Glutamatergic neuron (in vitro differentiated cells): Measurements from ENCODE around the gene CCHCR1. TPM values are rescaled to one million over a fixed set of nuclear protein-coding genes. Genes with fewer than 3 reads are reported as not detected.

ENCODE experiments used
- total RNA-seq: library from RNA; stranded (reverse); fragmentation: NEBNext Ultra II Directional; extraction: Animal tissue kit (Norgen Biotek cat#: 25700); gene quantifications from one replicate; pipeline ENCODE4 v1.2.1, GENCODE V29; 2021; ENCODE audit not compliant: unreplicated experiment

CCHCR1 gene
- total RNA-seq, 1 donor from 2014 or later, result 28.7 TPM

Other genes with a start within 250 kb of the CCHCR1 start
- 67.2 TPM for gene GTF2H4, start 249.6 kb downstream of the CCHCR1 start, total RNA-seq
- gene VARS2, start 243.6 kb downstream of the CCHCR1 start, total RNA-seq, result 47.0 TPM
- not detected for gene SFTA2, start 225.6 kb downstream of the CCHCR1 start, total RNA-seq
- not detected for gene MUCL3, start 216.8 kb downstream of the CCHCR1 start, total RNA-seq
- not detected for gene MUC21, start 174.1 kb downstream of the CCHCR1 start, total RNA-seq
- gene MUC22, start 147.3 kb downstream of the CCHCR1 start, total RNA-seq, result not detected
- gene C6orf15, start 45.2 kb downstream of the CCHCR1 start, total RNA-seq, result not detected
- gene PSORS1C1, start 43.0 kb downstream of the CCHCR1 start, total RNA-seq, result not detected
- not detected for gene CDSN, start 37.4 kb downstream of the CCHCR1 start, total RNA-seq
- 0.49 TPM for gene PSORS1C2, start 18.7 kb downstream of the CCHCR1 start, total RNA-seq
- 5.8 TPM for gene TCF19, start 787 bp upstream of the CCHCR1 start, total RNA-seq
- gene POU5F1, start 12.9 kb upstream of the CCHCR1 start, total RNA-seq, result 48.8 TPM
- 13.7 TPM for gene HLA-C, start 114.3 kb upstream of the CCHCR1 start, total RNA-seq
- 11.4 TPM for gene HLA-B, start 199.4 kb upstream of the CCHCR1 start, total RNA-seq
- 0.42 TPM for gene MICA, start 245.8 kb upstream of the CCHCR1 start, total RNA-seq